DND-41 (cell line): ENCODE results near the gene ARSG.
A peak's percentile ranks its signal among the peaks of the same experiment; 100 is the strongest.

Source experiments
- ATAC-seq: fragments of 200-7000 bp; cut with Tn5 transposase; 3 replicates; pipeline ENCODE4 v1.9.1; 2021; ENCODE audit warnings: low read depth; ENCODE audit not compliant: insufficient read depth
- DNase-seq: peaks from one replicate; pipeline ENCODE4 v3.0.0-alpha.2; 2020
- H2AFZ ChIP-seq: 2 replicates; pipeline ENCODE4 v1.6.0; 2012; ENCODE audit warnings: low read depth, low read length
- H3K27ac ChIP-seq: 2 replicates; pipeline ENCODE4 v1.5.1; 2012; ENCODE audit warnings: low read length, inconsistent platforms
- H3K27me3 ChIP-seq: fragments of 200-600 bp; sonication (generic); 2 replicates; pipeline ENCODE4 v1.6.0; 2012; ENCODE audit warnings: low read length, mild to moderate bottlenecking, inconsistent platforms; ENCODE audit not compliant: insufficient read depth, poor library complexity
- H3K36me3 ChIP-seq: 2 replicates; pipeline ENCODE4 v1.5.1; 2012; ENCODE audit warnings: low read length, inconsistent platforms; ENCODE audit not compliant: insufficient read depth
- H3K4me1 ChIP-seq: 2 replicates; pipeline ENCODE4 v1.5.1; 2012; ENCODE audit warnings: mild to moderate bottlenecking, low read length; ENCODE audit not compliant: insufficient read depth
- H3K4me2 ChIP-seq: 2 replicates; pipeline ENCODE4 v1.6.0; 2012; ENCODE audit warnings: mild to moderate bottlenecking, moderate library complexity, low read length, inconsistent platforms; ENCODE audit not compliant: insufficient read depth
- H3K4me3 ChIP-seq, 2 experiments: fragments of 200-600 bp in 1 of 2; shearing (Covaris generic) in 1 of 2; 2 replicates each; pipeline ENCODE4 v1.5.1; 2012 to 2016; ENCODE audit warnings: inconsistent platforms in 2 of 2, low read length in 2 of 2, mild to moderate bottlenecking in 2 of 2, low read depth in 1 of 2, moderate library complexity in 1 of 2
- H3K79me2 ChIP-seq: 2 replicates; pipeline ENCODE4 v1.6.0; 2012; ENCODE audit warnings: low read length, inconsistent platforms; ENCODE audit not compliant: insufficient read depth
- H3K9ac ChIP-seq: 2 replicates; pipeline ENCODE4 v1.6.0; 2012; ENCODE audit warnings: low read depth, mild to moderate bottlenecking, inconsistent platforms, low read length, moderate library complexity
- H3K9me3 ChIP-seq: 2 replicates; pipeline ENCODE4 v1.5.1; 2012; ENCODE audit warnings: low read length, moderate library complexity, mild to moderate bottlenecking, inconsistent platforms; ENCODE audit not compliant: insufficient read depth, severe bottlenecking
- H4K20me1 ChIP-seq: 2 replicates; pipeline ENCODE4 v1.6.0; 2012; ENCODE audit warnings: low read length; ENCODE audit not compliant: insufficient read depth
- EZH2 ChIP-seq: IDR thresholded peaks from 3 replicates; pipeline ENCODE4 v1.6.1; 2012; ENCODE audit warnings: borderline replicate concordance, low read depth, mild to moderate bottlenecking, moderate library complexity, low read length, inconsistent platforms; ENCODE audit not compliant: severe bottlenecking
- TF ChIP-seq, protein P1 (sequence below): IDR thresholded peaks from 2 replicates; pipeline ENCODE4 v1.5.1; 2012; ENCODE audit warnings: borderline replicate concordance, low read length, moderate library complexity, mild to moderate bottlenecking; ENCODE audit not compliant: poor library complexity, severe bottlenecking; ENCODE audit errors: extremely low read depth

The ARSG gene

DNA sequence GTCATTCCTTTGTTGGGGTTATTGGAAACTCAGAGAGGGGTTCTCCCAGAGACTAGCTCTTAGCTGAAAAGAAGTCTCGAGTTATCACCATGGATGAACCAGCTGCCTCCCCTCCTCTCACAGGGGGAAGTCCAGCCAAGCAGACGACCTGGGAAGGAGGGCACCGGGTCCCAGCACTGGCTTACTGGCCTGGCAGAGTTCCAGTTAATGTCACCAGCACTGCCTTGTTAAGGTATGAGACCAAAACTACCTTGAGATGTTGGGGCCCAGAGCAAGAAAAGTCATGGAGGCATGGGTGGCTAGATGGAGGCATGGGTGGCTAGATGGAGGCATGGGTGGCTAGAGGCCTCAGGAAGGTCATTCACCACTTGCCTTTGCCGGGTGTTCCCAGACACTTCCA, 93.6 kb downstream of the ARSG start:
- Histone ChIP-seq H3K27me3 (no peaks in the 10 kb centered on the region), H3K27ac (0 out of 2 replicates have a peak overlapping the region, but pooled peaks have one; percentile 79)

DNA sequence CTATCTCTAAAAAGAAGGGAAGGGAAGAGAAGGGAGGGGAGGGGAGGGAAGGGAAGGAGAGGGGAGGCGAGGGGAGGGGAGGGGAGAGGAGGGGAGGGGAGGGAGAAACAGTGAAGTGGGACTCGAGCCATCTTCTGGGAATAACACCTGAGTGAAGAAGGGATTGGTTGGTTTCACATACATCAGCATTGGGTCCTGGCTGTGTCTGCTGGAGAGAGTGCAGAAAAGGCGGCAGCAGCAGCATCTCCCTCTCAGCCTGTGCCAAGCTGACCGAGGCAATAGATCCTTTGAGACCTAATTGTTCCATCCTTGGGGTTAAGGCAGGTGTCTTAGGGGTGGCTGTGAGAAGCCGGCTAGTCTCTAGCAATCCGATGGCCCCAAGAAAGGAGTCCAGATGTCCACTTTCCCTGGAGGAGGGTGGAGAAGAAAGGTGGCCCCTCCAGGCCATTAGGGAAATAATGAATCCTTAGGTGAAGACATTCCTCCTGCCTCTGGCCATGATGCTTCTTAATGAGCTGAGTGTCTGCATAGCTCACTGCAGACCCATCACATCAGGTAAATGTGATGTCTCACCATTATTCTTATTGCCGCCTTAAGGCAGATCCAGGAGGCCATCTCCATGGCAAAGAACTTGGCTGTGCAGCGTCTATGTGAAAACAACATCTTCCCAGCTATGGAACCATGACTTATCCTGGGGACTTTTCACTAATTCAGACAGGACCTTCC, 94.4 kb downstream of the ARSG start:
- H3K9ac ChIP-seq: no peak overlapping the region
- H3K4me2 ChIP-seq: no peak overlapping the region
- H3K27ac ChIP-seq: 0 out of 2 replicates have a peak overlapping the region, but pooled peaks have one; percentile 2
- no peaks in the 10 kb centered on the region for H4K20me1 ChIP-seq
- no peaks in the 10 kb centered on the region for H3K9me3 ChIP-seq
- no peaks in the 10 kb centered on the region for H3K27me3 ChIP-seq
- no peaks in the 10 kb centered on the region for H3K36me3 ChIP-seq
- ATAC-seq (no peak), DNase-seq (no peak)
- no peak overlapping the region for H2AFZ ChIP-seq
- TF ChIP-seq, protein P1, sequence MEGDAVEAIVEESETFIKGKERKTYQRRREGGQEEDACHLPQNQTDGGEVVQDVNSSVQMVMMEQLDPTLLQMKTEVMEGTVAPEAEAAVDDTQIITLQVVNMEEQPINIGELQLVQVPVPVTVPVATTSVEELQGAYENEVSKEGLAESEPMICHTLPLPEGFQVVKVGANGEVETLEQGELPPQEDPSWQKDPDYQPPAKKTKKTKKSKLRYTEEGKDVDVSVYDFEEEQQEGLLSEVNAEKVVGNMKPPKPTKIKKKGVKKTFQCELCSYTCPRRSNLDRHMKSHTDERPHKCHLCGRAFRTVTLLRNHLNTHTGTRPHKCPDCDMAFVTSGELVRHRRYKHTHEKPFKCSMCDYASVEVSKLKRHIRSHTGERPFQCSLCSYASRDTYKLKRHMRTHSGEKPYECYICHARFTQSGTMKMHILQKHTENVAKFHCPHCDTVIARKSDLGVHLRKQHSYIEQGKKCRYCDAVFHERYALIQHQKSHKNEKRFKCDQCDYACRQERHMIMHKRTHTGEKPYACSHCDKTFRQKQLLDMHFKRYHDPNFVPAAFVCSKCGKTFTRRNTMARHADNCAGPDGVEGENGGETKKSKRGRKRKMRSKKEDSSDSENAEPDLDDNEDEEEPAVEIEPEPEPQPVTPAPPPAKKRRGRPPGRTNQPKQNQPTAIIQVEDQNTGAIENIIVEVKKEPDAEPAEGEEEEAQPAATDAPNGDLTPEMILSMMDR: no peak
- TF ChIP-seq EZH2: no peak
- H3K4me1 ChIP-seq: peaks cover 26% of the 10 kb centered on the region
- no peak overlapping the region for H3K4me3 ChIP-seq
- H3K79me2 ChIP-seq: no peaks in the 10 kb centered on the region

More for the DNA sequence above, 93.6 kb downstream of the ARSG start:
- Histone ChIP-seq H3K9ac (no peak overlapping the region), H3K9me3 (no peaks in the 10 kb centered on the region), H2AFZ (no peak overlapping the region), H3K4me1 (peaks cover 26% of the 10 kb centered on the region), H3K79me2 (no peaks in the 10 kb centered on the region), H3K4me3 (no peak overlapping the region), H3K36me3 (no peaks in the 10 kb centered on the region), H4K20me1 (no peaks in the 10 kb centered on the region), H3K4me2 (no peak overlapping the region)
- DNase-seq (no peak), ATAC-seq (no peak)
- TF ChIP-seq, protein P1: no peak
- no peak for TF ChIP-seq EZH2

DNA sequence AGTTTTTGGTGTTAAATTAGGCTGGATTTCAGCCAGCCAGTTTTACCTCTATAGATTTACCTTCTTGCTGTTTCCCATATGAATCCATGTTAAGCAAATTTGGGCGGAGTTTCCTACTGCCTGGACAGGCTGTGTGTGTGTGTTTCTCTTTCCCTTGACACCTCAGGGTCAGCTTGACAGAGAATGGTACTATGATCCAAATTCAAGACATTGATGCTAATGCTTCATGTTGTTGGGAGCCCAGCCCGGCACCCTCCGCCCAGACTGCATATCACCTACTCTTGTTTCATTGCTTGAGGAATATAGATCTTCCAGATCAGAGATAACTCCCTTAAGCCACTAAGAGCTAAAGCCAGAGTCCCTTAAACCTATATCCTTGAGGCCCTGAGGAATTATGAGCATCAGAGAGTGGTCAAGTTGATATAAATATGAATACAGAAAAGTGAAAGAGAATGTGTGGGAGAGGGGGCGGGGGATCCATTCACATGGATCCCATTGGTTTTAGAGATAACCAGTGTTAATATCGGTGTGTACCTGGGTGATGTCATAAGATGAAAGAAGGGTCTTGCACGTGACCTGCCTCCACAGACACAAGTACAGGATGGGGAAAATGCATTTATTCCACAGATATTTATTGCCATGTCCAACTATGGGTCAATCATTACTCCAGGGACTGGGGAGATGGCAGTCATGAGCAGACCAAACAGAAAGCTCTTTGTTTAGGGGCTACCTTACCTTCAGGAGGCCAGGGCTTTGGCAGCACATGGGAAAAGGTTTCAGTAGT, 96.3 kb downstream of the ARSG start:
- Histone ChIP-seq H3K4me3 (no peak overlapping the region), H3K9me3 (no peaks in the 10 kb centered on the region), H3K4me1 (peaks cover 25% of the 10 kb centered on the region), H3K79me2 (no peaks in the 10 kb centered on the region), H3K27me3 (no peaks in the 10 kb centered on the region), H4K20me1 (no peaks in the 10 kb centered on the region), H3K27ac (no peak overlapping the region), H3K4me2 (no peak overlapping the region), H2AFZ (no peak overlapping the region), H3K9ac (no peak overlapping the region), H3K36me3 (no peaks in the 10 kb centered on the region)
- ATAC-seq: no peak
- TF ChIP-seq, protein P1: no peak
- TF ChIP-seq EZH2: no peak
- no peak for DNase-seq
